C4-2B (cell line): ENCODE measurements around the gene LRCOL1.

ENCODE experiments used
- H3K27ac ChIP-seq: fragments of 450-650 bp; 2 replicates; pipeline ENCODE4 v1.5.1; 2017
- ZFX ChIP-seq: fragments of 450-650 bp; IDR thresholded peaks from 2 replicates; pipeline ENCODE4 v1.6.1; 2017
- TF ChIP-seq, protein P1 (sequence below): fragments of 450-650 bp; conservative IDR thresholded peaks from 2 replicates; pipeline ENCODE4 v1.5.1; 2017; ENCODE audit warnings: mild to moderate bottlenecking

The LRCOL1 gene

DNA sequence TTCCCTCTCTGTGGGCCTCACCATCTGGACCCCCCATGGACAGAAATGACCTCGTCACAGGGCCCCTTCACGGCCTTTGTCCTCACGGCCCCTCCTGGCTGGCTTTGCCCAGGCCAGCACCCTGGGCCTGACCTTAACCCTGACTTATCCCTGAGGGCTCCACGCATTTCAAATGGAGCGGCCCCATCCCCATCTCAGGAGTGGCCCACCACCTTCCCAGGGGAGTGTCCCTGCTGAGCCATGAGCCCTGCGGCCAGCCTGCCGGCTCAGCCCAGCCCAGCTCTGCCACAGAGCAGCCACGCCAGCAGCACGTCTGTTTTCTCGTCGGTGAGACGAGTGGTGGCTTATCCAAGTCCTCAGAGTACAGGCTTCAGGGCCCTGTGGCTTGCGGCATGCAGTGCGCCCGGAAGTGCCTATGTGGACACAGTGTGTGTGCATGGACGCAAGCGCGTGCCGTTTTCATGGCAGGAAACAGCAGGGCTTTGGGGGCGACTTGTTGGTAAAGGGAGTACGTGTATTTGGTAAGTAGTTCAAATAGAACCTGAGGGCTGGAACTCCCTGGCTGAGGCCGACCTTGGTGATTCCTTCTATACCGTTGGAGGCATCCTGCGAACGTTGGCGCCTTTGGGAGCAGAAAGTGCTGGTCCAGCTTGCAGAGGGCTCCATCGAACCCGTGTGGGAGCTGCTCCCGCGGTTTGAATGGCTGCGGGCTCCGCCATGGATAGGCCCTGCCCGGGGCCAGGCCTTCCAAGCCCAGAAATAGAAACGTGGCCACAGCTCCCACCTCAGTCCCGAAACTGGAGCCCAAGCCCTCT lies 52.1 kb downstream of the LRCOL1 start:
- H3K27ac ChIP-seq = no peak overlapping the region
- TF ChIP-seq, protein P1, sequence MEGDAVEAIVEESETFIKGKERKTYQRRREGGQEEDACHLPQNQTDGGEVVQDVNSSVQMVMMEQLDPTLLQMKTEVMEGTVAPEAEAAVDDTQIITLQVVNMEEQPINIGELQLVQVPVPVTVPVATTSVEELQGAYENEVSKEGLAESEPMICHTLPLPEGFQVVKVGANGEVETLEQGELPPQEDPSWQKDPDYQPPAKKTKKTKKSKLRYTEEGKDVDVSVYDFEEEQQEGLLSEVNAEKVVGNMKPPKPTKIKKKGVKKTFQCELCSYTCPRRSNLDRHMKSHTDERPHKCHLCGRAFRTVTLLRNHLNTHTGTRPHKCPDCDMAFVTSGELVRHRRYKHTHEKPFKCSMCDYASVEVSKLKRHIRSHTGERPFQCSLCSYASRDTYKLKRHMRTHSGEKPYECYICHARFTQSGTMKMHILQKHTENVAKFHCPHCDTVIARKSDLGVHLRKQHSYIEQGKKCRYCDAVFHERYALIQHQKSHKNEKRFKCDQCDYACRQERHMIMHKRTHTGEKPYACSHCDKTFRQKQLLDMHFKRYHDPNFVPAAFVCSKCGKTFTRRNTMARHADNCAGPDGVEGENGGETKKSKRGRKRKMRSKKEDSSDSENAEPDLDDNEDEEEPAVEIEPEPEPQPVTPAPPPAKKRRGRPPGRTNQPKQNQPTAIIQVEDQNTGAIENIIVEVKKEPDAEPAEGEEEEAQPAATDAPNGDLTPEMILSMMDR = no peak
- no peak for TF ChIP-seq ZFX

- no peak overlapping the region for H3K27ac ChIP-seq
- TF ChIP-seq, protein P1 = no peak
- TF ChIP-seq ZFX = no peak
Observed at GRCh38 chr12:132557291-132558015, 52.9 kb downstream of the LRCOL1 start.

- TF ChIP-seq, protein P1 = no peak
- TF ChIP-seq ZFX = no peak
- H3K27ac ChIP-seq = no peak overlapping the region
Observed at GRCh38 chr12:132556801-132557200, 53.6 kb downstream of the LRCOL1 start.

DNA sequence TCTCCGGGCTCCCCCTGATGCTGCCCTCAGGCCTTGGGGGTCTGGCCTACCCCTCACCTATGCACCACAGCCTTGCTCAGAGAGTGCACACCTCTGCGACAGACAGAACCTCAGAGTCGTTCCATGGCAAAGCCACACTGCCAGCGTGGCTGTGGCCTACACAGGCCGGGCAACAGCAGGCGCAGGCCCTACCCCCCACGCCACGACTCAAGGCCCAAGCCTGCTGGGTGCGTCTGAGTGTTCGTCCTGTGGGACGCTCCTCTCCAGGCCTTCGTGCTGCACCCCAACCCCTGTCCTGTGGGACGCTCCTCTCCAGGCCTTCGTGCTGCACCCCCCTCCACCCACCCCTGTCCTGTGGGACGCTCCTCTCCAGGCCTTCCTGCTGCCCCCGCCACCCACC lies 54.2 kb downstream of the LRCOL1 start:
- H3K27ac ChIP-seq = no peak overlapping the region
- TF ChIP-seq, protein P1 = no peak
- TF ChIP-seq ZFX = no peak

DNA sequence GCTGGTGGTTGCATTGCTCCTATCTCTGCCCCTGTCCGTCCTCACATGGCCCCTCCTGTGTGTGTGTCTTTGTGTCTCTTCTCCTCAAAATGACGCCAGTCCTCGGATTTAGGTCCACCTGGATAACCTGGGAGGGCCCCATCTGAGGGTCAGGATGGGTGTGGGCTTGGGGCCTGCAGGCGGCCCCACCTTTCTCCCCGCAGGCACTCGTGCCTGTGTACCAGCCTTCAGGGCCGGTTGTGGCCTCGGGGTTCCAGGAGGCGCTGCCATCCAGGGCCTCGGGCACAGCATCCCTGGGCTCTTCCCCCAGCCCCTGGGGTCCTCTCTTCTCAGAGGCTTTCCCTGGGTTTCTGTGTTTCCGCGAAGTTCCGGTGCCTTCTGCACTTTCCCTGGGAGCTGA lies 54.7 kb downstream of the LRCOL1 start:
- TF ChIP-seq, protein P1 = no peak
- TF ChIP-seq ZFX = no peak
- H3K27ac ChIP-seq = no peak overlapping the region

DNA sequence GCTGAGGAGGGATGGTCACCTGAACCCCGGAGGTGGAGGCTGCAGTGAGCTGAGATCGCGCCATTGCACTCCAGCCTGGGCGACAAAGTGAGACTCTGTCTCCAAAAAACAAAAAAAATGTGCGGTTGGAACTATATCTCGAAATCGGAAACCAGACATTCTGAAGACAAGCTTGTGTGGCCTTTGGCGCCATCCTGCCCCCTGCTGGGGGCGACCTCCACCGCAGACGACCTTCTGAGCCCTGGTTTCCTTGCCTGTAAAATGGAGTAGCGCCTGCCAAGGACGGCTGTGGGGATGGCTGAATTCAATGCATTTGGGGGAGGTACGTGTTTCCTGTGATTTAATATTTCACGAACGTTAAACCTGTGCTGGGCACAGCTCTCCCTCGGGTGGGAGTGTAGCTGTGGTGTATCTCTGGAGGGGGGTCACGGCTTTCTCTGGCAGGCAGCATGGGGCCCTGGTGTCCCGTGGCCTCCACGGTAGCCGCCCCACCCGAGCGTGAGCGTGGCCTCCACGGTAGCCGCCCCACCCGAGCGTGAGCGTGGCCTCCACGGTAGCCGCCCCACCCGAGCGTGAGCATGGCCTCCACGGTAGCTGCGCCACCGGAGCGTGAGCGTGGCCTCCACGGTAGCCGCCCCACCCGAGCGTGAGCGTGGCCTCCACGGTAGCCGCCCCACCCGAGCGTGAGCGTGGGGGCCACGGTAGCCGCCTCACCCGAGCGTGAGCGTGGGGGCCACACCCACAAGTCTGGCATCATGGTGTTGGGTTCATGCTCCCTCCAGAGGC lies 55.3 kb downstream of the LRCOL1 start:
- no peak for TF ChIP-seq ZFX
- TF ChIP-seq, protein P1 = peak; percentile 8; the same call in 1 of the 2 replicates
- no peak overlapping the region for H3K27ac ChIP-seq
